DMS53 treated with DMSO at 0.1 percent for 48 hours (cell line): ENCODE results near the gene FAM47E.

ENCODE experiments used
- DNase-seq: peaks from one replicate; lab custom pipeline; 2025; ENCODE audit not compliant: unreplicated experiment; lab: John Stamatoyannopoulos, UW

FAM47E gene

DNA sequence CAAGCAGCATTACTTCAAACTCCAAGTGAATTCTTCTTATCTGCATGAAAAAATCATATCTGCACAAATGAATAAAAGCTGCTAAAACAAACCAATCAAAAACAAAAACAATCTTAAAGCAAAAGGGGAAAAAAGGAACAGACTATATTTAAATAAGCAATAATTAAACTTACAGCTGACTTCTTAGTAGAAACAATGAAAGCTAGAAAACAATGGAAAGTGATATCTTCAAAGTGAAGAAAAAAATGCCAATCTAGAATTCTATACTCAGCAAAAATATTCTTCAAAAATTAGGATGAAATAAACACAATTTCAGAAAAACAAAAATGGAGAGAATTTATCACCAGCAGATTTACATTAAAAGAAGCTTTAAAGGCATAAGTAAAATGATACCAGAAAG, 75.0 kb downstream of the FAM47E start:
- DNase-seq: no peak
